ENCODE measurements around the gene DHRSX. TPM values are rescaled to one million over a fixed set of nuclear protein-coding genes. Genes with fewer than 3 reads are reported as not detected.

The DHRSX gene
- polyA plus RNA-seq, 1 donor from 2014 or later, result 15.7 TPM

- no peaks in the 10 kb centered on the region for H3F3A ChIP-seq (ENCODE audit: insufficient read depth, low read length, poor library complexity, severe bottlenecking)
- H3K4me2 ChIP-seq (ENCODE audit: low read length), result no peak overlapping the region
- no peak overlapping the region for H3K4me3 ChIP-seq (ENCODE audit: low read length)
- no peaks in the 10 kb centered on the region for H3K9me2 ChIP-seq (ENCODE audit: insufficient read depth, low read length)
- H3K27ac ChIP-seq (ENCODE audit: low read length), result no peak overlapping the region
- no peak overlapping the region for H2AFZ ChIP-seq (ENCODE audit: low read depth, low read length)
- no peaks in the 10 kb centered on the region for H4K20me1 ChIP-seq (ENCODE audit: insufficient read depth)
- TF ChIP-seq MXI1 (conservative IDR thresholded peaks at IDR 0.05; ENCODE audit: poor library complexity, severe bottlenecking), result no peak
- no peak for TF ChIP-seq SMC3 (conservative IDR thresholded peaks at IDR 0.05; ENCODE audit: poor library complexity)
- no peak for TF ChIP-seq TAF1 (IDR thresholded peaks at IDR 0.05; ENCODE audit: low read depth)
- no peak for TF ChIP-seq CTCF (IDR thresholded peaks at IDR 0.05; ENCODE audit: poor library complexity, severe bottlenecking)
- TF ChIP-seq EP300 (conservative IDR thresholded peaks at IDR 0.05; ENCODE audit: poor library complexity, severe bottlenecking), result no peak
- TF ChIP-seq POLR2AphosphoS5 (IDR thresholded peaks at IDR 0.05), result no peak
- no peak for TF ChIP-seq REST (IDR thresholded peaks at IDR 0.05; ENCODE audit: borderline replicate concordance)
- no peak for TF ChIP-seq EZH2 (IDR thresholded peaks at IDR 0.05; ENCODE audit: borderline replicate concordance, insufficient read depth, low read length, poor library complexity, severe bottlenecking)
- TF ChIP-seq RAD21 (conservative IDR thresholded peaks at IDR 0.05), result no peak
- H3K9ac ChIP-seq (ENCODE audit: low read length), result no peak overlapping the region
- H3K9me3 ChIP-seq (ENCODE audit: low read length), result no peaks in the 10 kb centered on the region
- H3K36me3 ChIP-seq (ENCODE audit: insufficient read depth, low read length), result no peaks in the 10 kb centered on the region
- H3K27me3 ChIP-seq (ENCODE audit: insufficient read depth, low read depth, low read length), result no peaks in the 10 kb centered on the region
- no peaks in the 10 kb centered on the region for H3K79me2 ChIP-seq (replicated peaks; ENCODE audit: insufficient read depth, low read length)
Observed at GRCh38 chrX:2521927-2522386, 21.2 kb upstream of the DHRSX start.

GRCh38 chrX:2521092-2521926, 20.5 kb upstream of the DHRSX start:
- Histone ChIP-seq H3K4me3 (ENCODE audit: low read length) (no peak overlapping the region), H3K9me3 (ENCODE audit: low read length) (no peaks in the 10 kb centered on the region), H3K4me2 (ENCODE audit: low read length) (no peak overlapping the region), H3K9me2 (ENCODE audit: insufficient read depth, low read length) (no peaks in the 10 kb centered on the region), H3K79me2 (replicated peaks; ENCODE audit: insufficient read depth, low read length) (no peaks in the 10 kb centered on the region), H3K36me3 (ENCODE audit: insufficient read depth, low read length) (no peaks in the 10 kb centered on the region), H4K20me1 (ENCODE audit: insufficient read depth) (no peaks in the 10 kb centered on the region), H3F3A (ENCODE audit: insufficient read depth, low read length, poor library complexity, severe bottlenecking) (no peaks in the 10 kb centered on the region), H2AFZ (ENCODE audit: low read depth, low read length) (no peak overlapping the region), H3K27ac (ENCODE audit: low read length) (no peak overlapping the region), H3K27me3 (ENCODE audit: insufficient read depth, low read depth, low read length) (no peaks in the 10 kb centered on the region), H3K9ac (ENCODE audit: low read length) (no peak overlapping the region)
- TF ChIP-seq EP300 (conservative IDR thresholded peaks at IDR 0.05; ENCODE audit: poor library complexity, severe bottlenecking) (no peak), TAF1 (IDR thresholded peaks at IDR 0.05; ENCODE audit: low read depth) (no peak), SMC3 (conservative IDR thresholded peaks at IDR 0.05; ENCODE audit: poor library complexity) (no peak), CTCF (IDR thresholded peaks at IDR 0.05; ENCODE audit: poor library complexity, severe bottlenecking) (no peak), POLR2AphosphoS5 (IDR thresholded peaks at IDR 0.05) (no peak), EZH2 (IDR thresholded peaks at IDR 0.05; ENCODE audit: borderline replicate concordance, insufficient read depth, low read length, poor library complexity, severe bottlenecking) (no peak), MXI1 (conservative IDR thresholded peaks at IDR 0.05; ENCODE audit: poor library complexity, severe bottlenecking) (no peak), REST (IDR thresholded peaks at IDR 0.05; ENCODE audit: borderline replicate concordance) (no peak), RAD21 (conservative IDR thresholded peaks at IDR 0.05) (no peak)

All from neural cell (in vitro differentiated cells).